Small intestine (tissue), 7 donors: Measurements from ENCODE around the gene UBE2E2. TPM values are rescaled to one million over a fixed set of nuclear protein-coding genes. Genes with fewer than 3 reads are reported as not detected.

ENCODE experiments used
- DNase-seq, 2 donors: peaks; one replicate each; pipeline versions ENCODE4 v3.0.0 to v3.0.0-alpha.2; 2013
- FAIRE-seq: peaks from 2 replicates; lab custom pipeline; 2012; peaks lifted over from hg19 to GRCh38; lab: Jason Lieb, UNC
- H3K27ac ChIP-seq, 3 donors: one replicate each; pipeline ENCODE4 v1.5.1; 2013; ENCODE audit warnings: low read length in 2 of 3, mild to moderate bottlenecking in 2 of 3, control low read depth in 1 of 3, inconsistent platforms in 1 of 3, low read depth in 1 of 3, moderate library complexity in 1 of 3
- H3K27me3 ChIP-seq, 3 donors: one replicate each; pipeline ENCODE4 v1.6.1; 2013; ENCODE audit warnings: low read length in 3 of 3, inconsistent platforms in 1 of 3; ENCODE audit not compliant: control insufficient read depth in 3 of 3, insufficient read depth in 3 of 3
- H3K36me3 ChIP-seq, 3 donors: one replicate each; pipeline ENCODE4 v1.6.1; 2013; ENCODE audit warnings: low read length in 3 of 3, inconsistent platforms in 1 of 3, low read depth in 1 of 3, mild to moderate bottlenecking in 1 of 3, moderate library complexity in 1 of 3; ENCODE audit not compliant: control insufficient read depth in 3 of 3, insufficient read depth in 2 of 3
- H3K4me1 ChIP-seq, 3 donors: one replicate each; pipeline ENCODE4 v1.6.1; 2013; ENCODE audit warnings: low read length in 2 of 3, inconsistent platforms in 1 of 3, low read depth in 1 of 3, mild to moderate bottlenecking in 1 of 3, moderate library complexity in 1 of 3; ENCODE audit not compliant: control insufficient read depth in 3 of 3, insufficient read depth in 2 of 3
- H3K4me3 ChIP-seq, 3 donors: one replicate each; pipeline ENCODE4 v1.5.1; 2013; ENCODE audit warnings: low read length in 3 of 3, control low read depth in 1 of 3, inconsistent platforms in 1 of 3, low read depth in 1 of 3, mild to moderate bottlenecking in 1 of 3, moderate library complexity in 1 of 3
- H3K9me3 ChIP-seq, 2 donors: one replicate each; pipeline ENCODE4 v1.6.1; 2013; ENCODE audit warnings: low read depth in 1 of 2, low read length in 1 of 2; ENCODE audit not compliant: control insufficient read depth in 2 of 2, insufficient read depth in 1 of 2
- WGBS, 3 donors: extraction: QIAGEN DNeasy Blood & Tissue Kit; methylation state at CpG; one replicate each; pipeline ENCODE4 v1.1.7; 2013; 5-methylcytosine and 5-hydroxymethylcytosine counted together
- polyA plus RNA-seq, 4 donors: library from polyadenylated mRNA; stranded (reverse) in 3 of 4; unstranded in 1 of 4; fragments of 200-250 nt in 3 of 4; fragments of 120-200 nt in 1 of 4; gene quantifications; one replicate each; pipeline versions ENCODE4 v1.2.1 to v1.2.3, GENCODE V29; 2013
- donor health status: healthy with polysubstance abuse.
- donor health status: control.
- donor health status: control.
- donor health status: Bipolar disorder and iron deficiency.
- donor health status: healthy.

The UBE2E2 gene
- polyA plus RNA-seq, 4 donors, result 1.1 to 10.2 (median 7.7) TPM

GRCh38 chr3:23263796-23264195 is 60.7 kb downstream of the UBE2E2 start:
- Histone ChIP-seq H3K27ac (no peak overlapping the region), H3K36me3 (no peaks in the 10 kb centered on the region), H3K4me1 (no peaks in the 10 kb centered on the region), H3K4me3 (no peak overlapping the region), H3K9me3 (no peaks in the 10 kb centered on the region), H3K27me3 (no peaks in the 10 kb centered on the region)
- WGBS, 3 donors, result 70 to 74% (median 73%) methylated on average over 6 of the region's 6 CpGs
- DNase-seq (no peak), FAIRE-seq (no peak)

GRCh38 chr3:23264413-23264812 is 61.3 kb downstream of the UBE2E2 start:
- 90 to 97% (median 96%) methylated on average over 1 of the region's 1 CpG for WGBS, 3 donors
- Histone ChIP-seq H3K27me3 (no peaks in the 10 kb centered on the region), H3K36me3 (no peaks in the 10 kb centered on the region), H3K9me3 (peaks cover 0 to 1% of the 10 kb centered on the region in 2 donors), H3K27ac (no peak overlapping the region), H3K4me3 (no peak overlapping the region), H3K4me1 (no peaks in the 10 kb centered on the region)
- DNase-seq (no peak), FAIRE-seq (no peak)

- no peaks in the 10 kb centered on the region for H3K27me3 ChIP-seq
- H3K4me1 ChIP-seq, result no peaks in the 10 kb centered on the region
- H3K36me3 ChIP-seq, result no peaks in the 10 kb centered on the region
- H3K4me3 ChIP-seq, result no peak overlapping the region
- WGBS, 3 donors, result 77 to 89% (median 84%) methylated on average over 3 of the region's 3 CpGs
- H3K27ac ChIP-seq, result no peak overlapping the region
- no peak for FAIRE-seq
- peaks cover 0 to 13% of the 10 kb centered on the region in 2 donors for H3K9me3 ChIP-seq
- DNase-seq, result no peak
Observed at GRCh38 chr3:23270423-23270822, 67.3 kb downstream of the UBE2E2 start.

- no peaks in the 10 kb centered on the region for H3K4me1 ChIP-seq
- H3K36me3 ChIP-seq, result no peaks in the 10 kb centered on the region
- no peak for DNase-seq
- FAIRE-seq, result no peak
- WGBS, 3 donors, result 92 to 93% (median 92%) methylated on average over 38 of the region's 38 CpGs
- no peaks in the 10 kb centered on the region for H3K27me3 ChIP-seq
- no peak overlapping the region for H3K4me3 ChIP-seq
- H3K27ac ChIP-seq, result no peak overlapping the region
- peaks cover 0 to 13% of the 10 kb centered on the region in 2 donors for H3K9me3 ChIP-seq
Observed at GRCh38 chr3:23271876-23272741, 69.0 kb downstream of the UBE2E2 start.

- FAIRE-seq (no peak), DNase-seq (no peak)
- Histone ChIP-seq H3K4me3 (no peak overlapping the region), H3K27ac (no peak overlapping the region), H3K27me3 (no peaks in the 10 kb centered on the region), H3K36me3 (no peaks in the 10 kb centered on the region), H3K9me3 (peaks cover 0 to 13% of the 10 kb centered on the region in 2 donors), H3K4me1 (no peaks in the 10 kb centered on the region)
- 87 to 93% (median 90%) methylated on average over 2 of the region's 2 CpGs for WGBS, 3 donors
Observed at GRCh38 chr3:23272820-23273219, 69.7 kb downstream of the UBE2E2 start.

- DNase-seq, result no peak
- H3K36me3 ChIP-seq, result no peaks in the 10 kb centered on the region
- WGBS, 3 donors, result 88 to 90% (median 89%) methylated on average over 8 of the region's 8 CpGs
- no peak for FAIRE-seq
- no peak overlapping the region for H3K27ac ChIP-seq
- H3K4me3 ChIP-seq, result no peak overlapping the region
- H3K27me3 ChIP-seq, result no peaks in the 10 kb centered on the region
- H3K4me1 ChIP-seq, result no peaks in the 10 kb centered on the region
- H3K9me3 ChIP-seq, result peaks cover 0 to 9% of the 10 kb centered on the region in 2 donors
Observed at GRCh38 chr3:23275061-23275460, 71.9 kb downstream of the UBE2E2 start.

GRCh38 chr3:23275814-23276213 is 72.7 kb downstream of the UBE2E2 start:
- Histone ChIP-seq H3K36me3 (no peaks in the 10 kb centered on the region), H3K4me1 (no peaks in the 10 kb centered on the region), H3K4me3 (no peak overlapping the region), H3K27ac (no peak overlapping the region), H3K27me3 (no peaks in the 10 kb centered on the region), H3K9me3 (peaks cover 0 to 9% of the 10 kb centered on the region in 2 donors)
- FAIRE-seq (no peak), DNase-seq (no peak)
- WGBS, 3 donors, result 86 to 95% (median 93%) methylated on average over 2 of the region's 2 CpGs

GRCh38 chr3:23276913-23277658 is 74.0 kb downstream of the UBE2E2 start:
- no peak for DNase-seq
- WGBS, 3 donors, result 13 to 45% (median 32%) methylated on average over 7 of the region's 7 CpGs

More at GRCh38 chr3:23276913-23277658, 74.0 kb downstream of the UBE2E2 start:
- Histone ChIP-seq H3K36me3 (no peaks in the 10 kb centered on the region), H3K9me3 (peaks cover 0 to 3% of the 10 kb centered on the region in 2 donors), H3K4me3 (no peak overlapping the region), H3K27me3 (no peaks in the 10 kb centered on the region), H3K4me1 (no peaks in the 10 kb centered on the region), H3K27ac (no peak overlapping the region)
- no peak for FAIRE-seq
